ENCODE results near the gene ARHGAP27.
"Not testable (repeated sequence)": the region's sequence is repeated elsewhere in the genome, so short reads cannot be mapped to it uniquely, and the experiment has no call there.

The ARHGAP27 gene

GRCh38 chr17:45445901-45446743 lies 13.5 kb upstream of the ARHGAP27 start:
- DNase-seq, result not testable (repeated sequence)

- DNase-seq, result not testable (repeated sequence)
Measured at GRCh38 chr17:45444856-45445820, 12.5 kb upstream of the ARHGAP27 start.

- not testable (repeated sequence) for DNase-seq
Measured at GRCh38 chr17:45444301-45444700, 11.6 kb upstream of the ARHGAP27 start.

- DNase-seq, result not testable (repeated sequence)
Measured at GRCh38 chr17:45443371-45444260, 10.9 kb upstream of the ARHGAP27 start.

GRCh38 chr17:45441526-45442310 lies 9.0 kb upstream of the ARHGAP27 start:
- no peak for DNase-seq

- DNase-seq, result not testable (repeated sequence)
Measured at GRCh38 chr17:45440839-45441515, 8.3 kb upstream of the ARHGAP27 start.

- DNase-seq, result no peak
Measured at GRCh38 chr17:45440161-45440778, 7.6 kb upstream of the ARHGAP27 start.

- DNase-seq, result no peak
Measured at GRCh38 chr17:45438931-45439610, 6.4 kb upstream of the ARHGAP27 start.

GRCh38 chr17:45437465-45438283 lies 5.0 kb upstream of the ARHGAP27 start:
- no peak for DNase-seq

GRCh38 chr17:45436625-45437464 lies 4.2 kb upstream of the ARHGAP27 start:
- DNase-seq, result no peak

- no peak for DNase-seq
Measured at GRCh38 chr17:45436161-45436560, 3.5 kb upstream of the ARHGAP27 start.

GRCh38 chr17:45435481-45435880 lies 2.8 kb upstream of the ARHGAP27 start:
- no peak for DNase-seq

GRCh38 chr17:45433159-45433535 lies 477 bp upstream of the ARHGAP27 start:
- no peak for DNase-seq

GRCh38 chr17:45431531-45432404 lies 902 bp downstream of the ARHGAP27 start:
- no peak for DNase-seq

GRCh38 chr17:45430738-45431530 lies 1.7 kb downstream of the ARHGAP27 start:
- DNase-seq, result no peak

Measured in NCI-H2107 (cell line).